Endothelial cell of umbilical vein (primary cell): ENCODE results near the gene TRAF1. TPM values are rescaled to one million over a fixed set of nuclear protein-coding genes. Genes with fewer than 3 reads are reported as not detected.

Experiments used
- BruUV-seq: library from RNA; stranded (reverse); fragments of 400-500 nt; replicated peaks from 2 replicates; lab custom pipeline; 2021; lab: Mats Ljungman, UMichigan
- CTCF ChIA-PET: fragments of 300-600, 350-600 bp; sonication (Branson Sonifier 250); formaldehyde crosslinking; loops from one replicate; lab custom pipeline; 2021; ENCODE audit warnings: antibody characterized with exemption, inconsistent platforms; lab: Charles Lee
- POLR2A ChIA-PET: fragments of 300-600, 350-600 bp; sonication (Branson Sonifier 250); formaldehyde crosslinking; loops from one replicate; lab custom pipeline; 2021; ENCODE audit warnings: antibody characterized with exemption, inconsistent platforms; lab: Charles Lee
- DNase-seq: peaks from one replicate; pipeline ENCODE4 v3.0.0-alpha.2; 2011; ENCODE audit warnings: low read depth, low spot score
- FAIRE-seq: peaks from 2 replicates; lab custom pipeline; 2011; peaks lifted over from hg19 to GRCh38; lab: Jason Lieb, UNC
- H2AFZ ChIP-seq: 2 replicates; pipeline ENCODE4 v1.6.0; 2012; ENCODE audit warnings: low read depth, low read length, control low read depth, inconsistent platforms
- H3K27ac ChIP-seq: 2 replicates; pipeline ENCODE4 v1.5.1; 2011; ENCODE audit warnings: low read depth, mild to moderate bottlenecking, control low read depth, low read length, moderate library complexity; ENCODE audit not compliant: insufficient read depth
- H3K27me3 ChIP-seq, 2 experiments: 2 replicates each; pipeline versions ENCODE4 v1.6.0 to v1.6.1; 2011; ENCODE audit warnings: low read length in 2 of 2, mixed read lengths in 1 of 2; ENCODE audit not compliant: control insufficient read depth in 2 of 2, insufficient read depth in 2 of 2
- H3K36me3 ChIP-seq, 2 experiments: 2 replicates in 1 of 2; 3 replicates in 1 of 2; pipeline ENCODE4 v1.5.1; 2011; ENCODE audit warnings: low read length in 2 of 2, mild to moderate bottlenecking in 1 of 2, moderate library complexity in 1 of 2; ENCODE audit not compliant: control insufficient read depth in 2 of 2, insufficient read depth in 2 of 2; ENCODE audit errors: extremely low read depth in 1 of 2
- H3K4me1 ChIP-seq: 3 replicates; pipeline ENCODE4 v1.5.1; 2011; ENCODE audit warnings: mild to moderate bottlenecking, low read length; ENCODE audit not compliant: control insufficient read depth, insufficient read depth; ENCODE audit errors: extremely low read depth
- H3K4me2 ChIP-seq: 2 replicates; pipeline ENCODE4 v1.6.1; 2011; ENCODE audit warnings: low read length, control low read depth, mixed read lengths; ENCODE audit not compliant: insufficient read depth
- H3K4me3 ChIP-seq, 3 experiments: fragments of 200-600 bp in 1 of 3; sonication (generic), shearing (Covaris generic) in 1 of 3; replicated peaks in 1 of 3; 2 replicates each; pipeline ENCODE4 v1.5.1; 2011 to 2016; ENCODE audit warnings: control low read depth in 3 of 3, low read length in 3 of 3, mild to moderate bottlenecking in 2 of 3, inconsistent platforms in 1 of 3, low read depth in 1 of 3, moderate library complexity in 1 of 3; ENCODE audit not compliant: insufficient read depth in 1 of 3
- H3K79me2 ChIP-seq: 2 replicates; pipeline ENCODE4 v1.6.0; 2012; ENCODE audit warnings: low read length, inconsistent platforms; ENCODE audit not compliant: control insufficient read depth, insufficient read depth
- H3K9ac ChIP-seq: replicated peaks from 2 replicates; pipeline ENCODE3; 2011; ENCODE audit warnings: low read length, control low read depth; ENCODE audit not compliant: insufficient read depth; ENCODE audit errors: extremely low read depth
- H3K9me1 ChIP-seq: replicated peaks from 3 replicates; pipeline ENCODE4 v1.6.0; 2011; ENCODE audit warnings: mild to moderate bottlenecking, low read length; ENCODE audit not compliant: control insufficient read depth, insufficient read depth; ENCODE audit errors: extremely low read depth
- H3K9me3 ChIP-seq: replicated peaks from 2 replicates; pipeline ENCODE4 v1.5.1; 2012; ENCODE audit warnings: low read length, inconsistent platforms; ENCODE audit not compliant: control insufficient read depth, insufficient read depth
- H4K20me1 ChIP-seq: replicated peaks from 2 replicates; pipeline ENCODE3; 2011; ENCODE audit warnings: mild to moderate bottlenecking, low read length; ENCODE audit not compliant: control insufficient read depth, insufficient read depth; ENCODE audit errors: extremely low read depth
- CTCF ChIP-seq, 2 donors: IDR thresholded peaks; 1 replicate in 1 of 2; 2 replicates in 1 of 2; pipeline ENCODE4 v1.5.1; 2011; ENCODE audit warnings: low read length in 2 of 2, mild to moderate bottlenecking in 2 of 2, moderate library complexity in 2 of 2, control low read depth in 1 of 2, inconsistent platforms in 1 of 2, low read depth in 1 of 2; ENCODE audit not compliant: insufficient read depth in 1 of 2; ENCODE audit errors: extremely low read depth in 1 of 2
- EZH2 ChIP-seq: IDR thresholded peaks from 2 replicates; pipeline ENCODE4 v1.6.1; 2012; ENCODE audit warnings: borderline replicate concordance, low read depth, mild to moderate bottlenecking, moderate library complexity, low read length, inconsistent platforms; ENCODE audit not compliant: severe bottlenecking
- GATA2 ChIP-seq: IDR thresholded peaks from 2 replicates; pipeline ENCODE4 v1.7.0; 2011; ENCODE audit warnings: low read depth, mild to moderate bottlenecking, moderate library complexity, mixed read lengths, low read length; ENCODE audit not compliant: insufficient read length, insufficient read depth
- JUN ChIP-seq: IDR thresholded peaks from 2 replicates; pipeline ENCODE4 v1.6.1; 2011; ENCODE audit warnings: borderline replicate concordance, low read depth; ENCODE audit not compliant: insufficient read length, insufficient read depth
- MAX ChIP-seq: IDR thresholded peaks from 2 replicates; pipeline ENCODE4 v1.6.1; 2011; ENCODE audit not compliant: insufficient read depth, insufficient read length
- MYC ChIP-seq: IDR thresholded peaks from one replicate; pipeline ENCODE4 v1.6.1; 2011; ENCODE audit warnings: mild to moderate bottlenecking, low read depth, low read length
- POLR2A ChIP-seq: IDR thresholded peaks from 2 replicates; pipeline ENCODE4 v1.6.1; 2012; ENCODE audit warnings: low read depth, mild to moderate bottlenecking, control low read depth, low read length
- dilution Hi-C: fragments of 300-500 bp; cut with MboI; formaldehyde crosslinking; loops from one replicate; pipeline ENCODE4 v1.15.0; 2019; ENCODE audit warnings: low sequenced_read_pairs; ENCODE audit not compliant: extremely low pct_ligation_motif_present
- intact Hi-C: fragments of 100-400 bp; cut with micrococcal nuclease; formaldehyde crosslinking; loops from one replicate; pipeline ENCODE4 v1.10.0; 2022
- polyA plus RNA-seq, 4 experiments: library from polyadenylated mRNA; depleted of rRNA in 3 of 4; stranded (reverse) in 3 of 4; unstranded in 1 of 4; fragments of >200 nt; gene quantifications; 2 replicates each; pipeline versions ENCODE4 v1.2.1 to v1.2.3, GENCODE V29; 2011 to 2012; ENCODE audit warnings: missing spikeins in 1 of 4
- total RNA-seq: library from RNA; stranded (reverse); gene quantifications from 2 replicates; pipeline ENCODE4 v1.2.3, GENCODE V29; 2021

Gene TRAF1
- total and polyA plus RNA-seq, 2 donors (not counting 3 experiments of a cell fraction or from before 2014, with no cell fraction given) = 2.0 to 2.6 TPM

- dilution Hi-C loops = no loop called here
- H3K27ac ChIP-seq = peak overlapping the region; percentile 19
- H2AFZ ChIP-seq = peak overlapping the region; percentile 49
- ChIA-PET CTCF (interaction anchor here (0.6 to 3.9 kb wide), 28 partner anchors 9 to 317 kb away, joined by 3 to 38 read pairs (median 4); partner anchors contain the start of genes FBXW2 and PHF19), POLR2A (no interaction called here)
- no peaks in the 10 kb centered on the region for H3K9me3 ChIP-seq
- intact Hi-C loops = loop anchor here (5.0 kb wide), 1 partner anchor 135 kb away; the partner anchor contains the start of gene CNTRL
- H3K9me1 ChIP-seq = no peaks in the 10 kb centered on the region
- H3K4me1 ChIP-seq = peaks cover 59% of the 10 kb centered on the region
- H3K9ac ChIP-seq = no peak overlapping the region
- no peaks in the 10 kb centered on the region for H4K20me1 ChIP-seq
- H3K79me2 ChIP-seq = no peaks in the 10 kb centered on the region
- no TSS peak for BruUV-seq
- no peaks in the 10 kb centered on the region for H3K36me3 ChIP-seq
- H3K27me3 ChIP-seq = no peaks in the 10 kb centered on the region
- H3K4me2 ChIP-seq = no peak overlapping the region
- TF ChIP-seq POLR2A (no peak), GATA2 (no peak), MYC (no peak), JUN (no peak), MAX (no peak), EZH2 (no peak), CTCF (IDR thresholded peaks at IDR 0.05; ENCODE audit: extremely low read depth in 1 of 2, insufficient read depth in 1 of 2, low read depth in 1 of 2, low read length in 2 of 2) (no peak)
- FAIRE-seq = no peak
- DNase-seq = no peak
- H3K4me3 ChIP-seq = no peak overlapping the region
Observed at GRCh38 chr9:120937127-120937526, 10.5 kb upstream of the TRAF1 start.
